Measurements from ENCODE around the gene PLEKHG3.

PLEKHG3 gene

DNA sequence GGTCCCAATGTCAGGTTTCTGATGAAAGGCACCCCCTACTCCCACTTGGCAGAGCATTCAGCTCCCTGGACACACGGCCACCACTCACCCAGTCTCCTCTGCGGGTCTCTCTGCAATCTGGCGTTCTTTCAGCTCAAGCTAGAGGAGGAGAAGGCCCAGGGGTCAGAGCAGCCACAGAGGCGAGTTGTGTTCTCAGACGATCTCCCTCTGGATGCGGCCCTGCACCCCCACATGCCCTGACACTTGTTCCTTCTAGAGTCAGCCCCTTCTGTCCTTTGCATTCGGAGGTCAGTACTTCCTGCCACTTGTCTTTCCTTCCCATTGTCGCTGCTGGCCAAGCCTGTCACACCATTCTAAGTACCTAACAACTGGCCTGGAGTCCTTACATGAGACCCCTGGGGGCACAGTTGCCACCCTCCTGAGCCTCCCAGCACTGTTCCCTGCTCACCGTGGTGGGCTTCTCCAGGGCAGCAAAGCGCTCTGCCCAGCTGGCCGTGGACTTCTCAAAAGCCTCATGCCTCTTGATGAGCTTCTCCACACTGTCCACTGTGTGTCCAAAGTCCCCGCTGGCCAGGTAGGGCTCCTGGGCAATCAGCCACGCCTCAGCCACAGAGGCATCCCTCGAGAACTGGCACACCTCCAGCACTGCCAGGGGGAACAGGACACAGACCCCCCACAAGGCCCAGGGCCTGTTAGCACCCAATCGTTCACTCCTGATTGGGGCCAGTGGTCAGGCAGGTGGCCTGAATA, 63.2 kb downstream of the PLEKHG3 start:
- DNase-seq = no peak

- no peak for DNase-seq
Measured at GRCh38 chr14:64768401-64769095, 64.3 kb downstream of the PLEKHG3 start.

DNA sequence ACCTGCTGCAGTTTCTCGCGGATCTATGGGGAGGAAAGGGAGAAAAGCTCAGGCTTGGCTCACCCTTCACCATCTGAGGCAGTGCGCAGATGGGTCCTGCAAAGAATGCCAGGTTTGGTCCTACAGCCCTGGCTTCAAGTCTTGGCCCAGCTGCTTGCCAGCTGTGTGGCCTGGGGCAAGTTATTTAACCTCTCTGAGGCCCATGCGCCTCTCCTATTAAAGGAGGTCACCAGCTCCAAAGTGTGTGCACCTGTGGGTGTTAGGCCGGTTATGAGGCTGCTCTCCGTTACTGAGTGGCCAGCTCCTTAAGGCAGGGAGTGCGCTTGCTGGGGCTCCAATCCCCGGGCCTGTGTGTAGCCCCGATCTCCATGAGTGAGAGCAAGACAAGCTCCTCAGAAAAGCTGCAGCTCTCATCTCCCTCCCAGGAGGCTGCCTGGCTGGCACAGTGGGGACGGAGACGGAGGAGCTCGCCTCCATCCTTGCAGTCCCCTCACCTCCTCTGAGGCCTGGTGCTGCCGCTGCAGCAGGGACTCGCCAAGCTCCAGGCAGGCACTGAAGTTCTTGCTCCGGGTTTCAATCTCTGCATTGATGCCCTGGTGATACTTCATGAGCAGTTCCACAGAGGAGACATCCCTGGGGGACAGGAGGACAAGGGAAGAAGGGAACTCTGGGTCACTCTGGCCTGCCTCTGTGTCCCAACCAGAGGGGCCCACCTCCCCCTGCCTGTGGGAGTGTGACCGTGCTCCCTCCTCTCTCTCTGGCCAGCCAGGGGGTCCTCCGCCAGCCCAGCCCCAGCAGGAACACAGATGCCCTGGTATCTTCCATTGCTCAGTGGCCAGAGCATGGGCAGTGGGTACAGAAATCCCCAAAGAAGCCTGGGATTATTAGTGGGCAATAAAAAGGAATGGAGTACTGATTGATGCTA, 65.1 kb downstream of the PLEKHG3 start:
- DNase-seq = no peak

- no peak for DNase-seq
Measured at GRCh38 chr14:64770751-64771150, 66.5 kb downstream of the PLEKHG3 start.

DNA sequence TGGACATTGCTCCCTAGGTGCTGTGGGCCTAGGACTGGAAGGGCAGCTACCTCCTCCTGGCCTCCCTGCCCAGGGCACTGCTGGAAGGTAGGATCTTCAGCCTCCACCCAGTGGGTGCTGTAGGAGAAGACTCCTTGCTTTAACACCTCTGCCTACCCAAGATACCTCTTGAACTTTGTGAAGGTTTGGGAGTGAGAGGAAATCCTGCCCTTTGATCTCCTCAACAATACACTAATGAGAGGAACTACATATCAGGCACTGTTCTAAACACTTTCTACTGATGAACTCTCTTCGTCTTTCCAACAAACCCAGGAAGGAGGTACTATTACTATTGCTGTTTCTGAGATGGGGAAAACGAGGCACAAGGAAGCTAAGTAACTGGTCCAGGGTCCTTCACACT, 66.9 kb downstream of the PLEKHG3 start:
- DNase-seq = no peak

- no peak for DNase-seq
Measured at GRCh38 chr14:64772397-64772950, 68.2 kb downstream of the PLEKHG3 start.

DNA sequence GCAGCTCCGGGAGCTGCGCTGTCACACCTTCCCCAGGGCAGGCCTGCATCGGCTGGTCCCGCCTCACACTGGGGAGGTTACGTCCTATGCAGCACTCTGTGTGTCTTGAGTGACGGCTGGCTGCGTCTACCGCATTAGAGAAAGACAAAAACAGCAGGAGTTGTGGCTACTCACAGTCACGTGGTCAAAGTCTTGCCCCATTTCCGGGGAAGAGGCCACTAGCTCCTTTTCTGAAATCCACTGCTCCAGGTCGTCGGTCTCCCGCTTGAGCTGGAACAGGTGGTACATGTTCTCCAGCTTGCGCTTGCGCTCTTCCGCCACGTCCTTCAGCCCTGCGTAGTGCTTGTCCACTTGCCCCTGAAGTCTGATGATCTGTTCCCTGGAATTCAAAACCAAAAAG, 68.8 kb downstream of the PLEKHG3 start:
- DNase-seq = no peak

GRCh38 chr14:64773577-64773976, 69.4 kb downstream of the PLEKHG3 start:
- no peak for DNase-seq

GRCh38 chr14:64774272-64774671, 70.0 kb downstream of the PLEKHG3 start:
- DNase-seq = no peak

DNA sequence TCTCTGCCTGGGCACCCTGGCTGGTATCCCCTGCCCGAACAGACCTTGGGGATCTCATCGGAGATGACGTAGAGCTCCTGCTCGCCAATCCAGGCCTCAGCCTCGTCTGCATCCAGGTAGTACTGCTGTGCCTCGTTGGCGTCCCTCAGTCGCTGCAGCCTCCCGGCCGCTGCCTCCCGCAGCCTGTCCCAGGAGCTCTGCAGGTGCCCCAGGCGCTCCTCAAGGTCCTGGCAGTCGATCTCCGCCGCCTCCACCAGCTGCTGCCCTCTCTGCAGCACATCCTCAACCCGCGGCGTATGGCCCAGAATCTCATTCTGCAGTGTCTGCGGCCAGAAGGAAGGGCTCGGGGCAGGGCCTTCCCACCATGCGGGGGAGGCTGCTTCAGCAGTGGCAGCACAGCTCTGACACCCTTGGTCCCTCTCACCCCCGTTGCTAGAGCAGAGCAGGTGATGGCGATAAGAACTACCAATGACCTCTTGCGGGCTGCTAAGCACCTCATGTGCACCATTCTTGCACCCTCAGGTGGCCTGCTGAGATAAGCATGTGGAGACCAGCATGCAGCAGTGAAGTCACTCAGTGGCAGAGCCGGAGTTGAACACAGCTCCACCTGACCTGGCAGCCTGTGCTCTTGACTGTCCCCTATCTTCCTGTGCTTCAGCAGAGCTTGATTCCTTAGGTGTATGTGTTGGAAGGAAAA, 71.0 kb downstream of the PLEKHG3 start:
- DNase-seq = no peak

GRCh38 chr14:64777461-64777860, 73.2 kb downstream of the PLEKHG3 start:
- DNase-seq = no peak

- no peak for DNase-seq
Measured at GRCh38 chr14:64778104-64778754, 74.0 kb downstream of the PLEKHG3 start.

DNA sequence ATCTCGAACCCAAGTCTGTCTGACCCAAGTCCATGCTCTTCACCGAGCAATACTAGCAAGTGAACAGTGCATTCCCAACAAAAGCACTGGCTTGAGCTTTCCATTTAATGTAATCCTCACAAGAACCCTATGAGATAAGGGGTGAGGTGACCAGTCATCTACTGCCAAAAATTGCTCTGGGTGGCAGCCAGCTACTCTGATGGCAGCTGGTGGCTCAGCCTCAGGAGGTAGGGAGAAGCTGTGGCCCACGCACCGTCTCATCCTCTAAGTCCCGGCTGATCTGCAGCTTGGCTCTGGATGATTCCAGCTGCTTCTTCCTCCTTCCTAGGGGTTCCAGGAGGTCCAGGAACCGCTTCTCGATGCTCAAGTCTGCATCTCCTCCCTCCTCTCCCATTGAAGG, 75.2 kb downstream of the PLEKHG3 start:
- no peak for DNase-seq

GRCh38 chr14:64782196-64782595, 78.0 kb downstream of the PLEKHG3 start:
- no peak for DNase-seq

- no peak for DNase-seq
Measured at GRCh38 chr14:64784006-64784405, 79.8 kb downstream of the PLEKHG3 start.

DNA sequence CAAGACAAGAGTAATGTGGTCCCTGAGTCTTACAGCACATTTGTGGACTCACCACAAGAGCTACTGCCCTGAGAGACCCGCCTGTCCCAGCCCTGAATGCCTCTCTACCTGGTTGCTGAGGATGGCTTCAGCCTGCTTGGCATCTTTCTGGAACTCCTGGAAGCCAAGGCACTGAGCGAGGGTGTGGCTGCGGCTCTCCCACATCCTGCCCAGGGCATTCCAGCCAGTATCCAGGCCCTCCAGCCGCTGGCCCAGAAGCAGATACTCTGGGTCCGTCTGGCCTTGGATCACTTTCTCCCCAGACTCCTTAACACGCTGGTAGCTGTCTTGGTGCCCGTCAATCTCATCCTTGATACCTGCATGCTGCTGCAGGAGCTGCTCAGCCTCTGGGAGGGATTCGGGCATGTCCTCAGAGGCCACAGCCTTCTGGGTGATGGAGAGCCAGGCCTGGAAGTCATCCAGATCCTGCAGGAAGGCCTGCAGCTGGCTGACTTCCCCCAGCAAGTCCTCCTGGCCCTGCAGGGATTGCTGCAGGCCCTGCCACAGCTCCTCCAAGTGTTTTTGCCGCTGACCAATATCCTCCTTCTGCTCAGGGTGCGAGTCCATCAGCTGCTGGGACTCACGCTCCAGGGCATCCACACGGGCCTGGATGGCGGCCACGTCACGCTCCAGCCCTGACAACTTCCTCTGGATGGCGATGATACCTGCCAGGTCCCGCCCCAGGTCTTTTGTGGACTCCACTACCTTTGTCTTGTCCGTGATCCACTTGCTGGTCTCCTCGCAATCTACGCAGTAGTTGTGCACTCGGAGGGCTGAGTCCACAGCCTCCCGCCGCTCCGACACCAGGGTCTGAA, 82.3 kb downstream of the PLEKHG3 start:
- no peak for DNase-seq

DNA sequence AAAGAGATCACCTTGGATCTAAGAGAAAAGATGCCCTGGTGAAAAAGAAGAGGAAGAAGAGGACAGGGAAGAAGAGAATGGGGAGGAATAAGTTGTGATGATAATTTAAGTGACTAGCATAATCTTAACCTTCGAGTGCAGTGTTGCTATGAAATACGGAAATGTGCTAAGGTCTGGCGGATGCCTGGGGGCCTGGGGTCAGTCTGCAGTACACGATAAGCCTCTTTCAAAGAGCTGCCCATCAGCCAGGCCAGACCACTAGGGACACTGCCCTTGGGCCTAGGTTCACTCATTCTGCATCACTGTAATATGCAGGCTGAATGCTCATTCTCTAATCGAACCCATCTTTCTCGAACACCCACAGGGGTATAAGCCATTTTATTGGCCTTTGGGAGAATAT, 83.4 kb downstream of the PLEKHG3 start:
- no peak for DNase-seq

GRCh38 chr14:64788706-64789105, 84.5 kb downstream of the PLEKHG3 start:
- no peak for DNase-seq

DNA sequence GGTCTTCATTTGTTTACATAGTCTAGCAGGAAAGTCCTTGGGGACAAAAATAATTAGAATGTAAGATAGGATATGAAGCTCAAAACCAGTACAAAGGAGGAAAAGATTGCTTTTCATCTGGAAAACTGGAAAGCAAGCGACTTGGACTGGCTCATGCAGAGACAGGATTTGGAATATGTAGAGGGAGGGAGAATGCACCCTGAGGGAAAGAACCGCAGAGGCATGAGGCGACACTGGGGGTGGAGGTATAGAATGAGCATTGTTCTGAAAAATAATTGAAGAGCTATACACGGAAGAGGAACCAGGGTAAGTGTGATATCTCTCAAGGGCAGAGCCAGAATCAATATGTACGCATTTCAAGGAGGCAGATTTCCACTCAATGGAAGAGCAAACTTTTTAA, 85.5 kb downstream of the PLEKHG3 start:
- no peak for DNase-seq

DNA sequence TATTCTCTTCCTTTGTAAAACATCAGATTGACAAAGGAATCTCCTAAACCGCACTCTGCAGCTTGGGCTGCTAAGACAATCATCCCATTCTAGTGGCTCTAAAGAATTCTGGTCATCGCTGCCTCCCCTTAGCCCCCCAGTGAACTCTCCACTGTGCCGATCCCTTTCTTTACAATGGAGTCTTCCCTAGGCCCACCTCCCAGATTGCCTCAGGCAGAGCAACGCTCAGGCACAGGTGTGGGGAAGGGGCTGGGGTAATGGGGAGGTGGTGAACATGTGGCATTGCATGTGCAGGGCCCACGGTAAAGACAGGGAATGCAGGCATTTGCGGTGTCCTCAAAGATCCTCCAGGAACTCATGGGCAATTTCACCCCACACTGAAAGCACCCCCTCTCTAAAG, 86.3 kb downstream of the PLEKHG3 start:
- DNase-seq = no peak

DNA sequence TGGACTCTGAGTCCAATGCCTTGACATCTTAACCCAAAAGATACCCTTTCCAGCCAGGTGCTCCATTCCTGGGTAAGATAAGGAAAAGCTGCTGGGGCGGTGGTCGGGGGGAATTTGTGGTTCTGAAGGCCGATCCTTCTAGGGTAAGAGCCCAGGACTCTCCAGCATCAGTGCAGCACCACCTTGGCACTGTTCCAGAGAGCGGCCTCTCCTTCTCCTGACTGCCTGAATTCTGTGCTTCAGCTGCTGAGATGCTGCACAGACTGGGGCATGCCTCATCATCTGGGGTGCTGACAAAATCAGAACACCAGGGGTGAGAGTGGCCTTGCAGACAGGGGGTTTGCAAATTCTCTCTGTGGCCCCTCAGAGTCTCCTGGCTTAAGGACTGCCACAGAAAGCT, 88.0 kb downstream of the PLEKHG3 start:
- DNase-seq = no peak
